MCF 10A (cell line): Measurements from ENCODE around the gene PKD2L1. TPM values are rescaled to one million over a fixed set of nuclear protein-coding genes. Genes with fewer than 3 reads are reported as not detected.

Source experiments
- BruUV-seq: library from RNA; stranded (reverse); fragments of 400-500 nt; replicated peaks from 2 replicates; lab custom pipeline; 2021; lab: Mats Ljungman, UMichigan
- CTCF ChIA-PET: fragments of 300-600 bp; sonication (Branson Sonifier 250); formaldehyde crosslinking; extraction: SDS; loops from one replicate; lab custom pipeline; 2021; ENCODE audit warnings: antibody characterized with exemption, inconsistent platforms; lab: Yijun Ruan, JAX
- POLR2A ChIA-PET: fragments of 300-600, 350-650 bp; sonication (Branson Sonifier 250); formaldehyde crosslinking; extraction: SDS; loops from one replicate; lab custom pipeline; 2020; ENCODE audit warnings: antibody characterized with exemption, inconsistent platforms; lab: Yijun Ruan, JAX
- DNase-seq: peaks from one replicate; pipeline ENCODE4 v3.0.0-alpha.2; 2018; ENCODE audit not compliant: unreplicated experiment
- H3K27ac Mint-ChIP-seq: one replicate; pipeline ENCODE4 v1.8.0; 2022; ENCODE audit warnings: mild to moderate bottlenecking, low read depth, mixed read lengths; ENCODE audit not compliant: unreplicated experiment
- H3K27me3 Mint-ChIP-seq: one replicate; pipeline ENCODE4 v1.8.0; 2022; ENCODE audit warnings: mixed read lengths; ENCODE audit not compliant: insufficient read depth, unreplicated experiment
- H3K36me3 Mint-ChIP-seq: one replicate; pipeline ENCODE4 v1.8.0; 2022; ENCODE audit warnings: mild to moderate bottlenecking, moderate library complexity, mixed read lengths; ENCODE audit not compliant: insufficient read depth, unreplicated experiment
- H3K4me1 Mint-ChIP-seq: one replicate; pipeline ENCODE4 v1.8.0; 2022; ENCODE audit warnings: mixed read lengths; ENCODE audit not compliant: insufficient read depth, unreplicated experiment
- H3K4me3 Mint-ChIP-seq: one replicate; pipeline ENCODE4 v1.8.0; 2022; ENCODE audit warnings: mild to moderate bottlenecking, moderate library complexity, mixed read lengths; ENCODE audit not compliant: unreplicated experiment
- H3K9me3 Mint-ChIP-seq: one replicate; pipeline ENCODE4 v1.8.0; 2022; ENCODE audit warnings: mixed read lengths; ENCODE audit not compliant: unreplicated experiment
- CTCF ChIP-seq: fragments of 200-600 bp; IDR thresholded peaks from one replicate; pipeline ENCODE4 v1.8.0; 2022; ENCODE audit warnings: antibody characterized with exemption, mild to moderate bottlenecking; ENCODE audit not compliant: unreplicated experiment
- intact Hi-C: fragments of 100-400 bp; cut with micrococcal nuclease; formaldehyde crosslinking; loops from 2 replicates; pipeline ENCODE4 v1.14.1; 2022
- total RNA-seq: library from RNA; stranded (reverse); gene quantifications from 2 replicates; pipeline ENCODE4 v1.2.3, GENCODE V29; 2022

PKD2L1 gene
- total RNA-seq, 1 experiment from 2014 or later, result not detected

- no TSS peak for BruUV-seq
- POLR2A ChIA-PET, result interaction anchor here (0.7 kb wide), 1 partner anchor 12 kb away, joined by 3 read pairs; no protein-coding TSS in a partner anchor
- Mint-ChIP-seq H3K27ac (no peak overlapping the region), H3K36me3 (no peaks in the 10 kb centered on the region), H3K27me3 (peaks cover 91% of the 10 kb centered on the region), H3K4me3 (no peak overlapping the region), H3K9me3 (no peaks in the 10 kb centered on the region), H3K4me1 (no peaks in the 10 kb centered on the region)
- no peak for TF ChIP-seq CTCF
- no peak for DNase-seq
- intact Hi-C loops, result no loop called here
- CTCF ChIA-PET, result interaction anchor here (0.5 to 4.9 kb wide), 9 partner anchors 11 to 590 kb away, joined by 3 to 26 read pairs (median 4); no protein-coding TSS in a partner anchor
These were observed 1.8 kb downstream of the PKD2L1 start for GRCh38 chr10:100328198-100328597.

GRCh38 chr10:100327718-100328009 is 2.4 kb downstream of the PKD2L1 start:
- ChIA-PET POLR2A (no interaction called here), CTCF (interaction anchor here (0.5 to 4.9 kb wide), 9 partner anchors 9 to 589 kb away, joined by 3 to 26 read pairs (median 4); no protein-coding TSS in a partner anchor)
- DNase-seq, result no peak
- H3K9me3 Mint-ChIP-seq, result no peaks in the 10 kb centered on the region
- peaks cover 86% of the 10 kb centered on the region for H3K27me3 Mint-ChIP-seq
- no peaks in the 10 kb centered on the region for H3K36me3 Mint-ChIP-seq
- no peak overlapping the region for H3K4me3 Mint-ChIP-seq
- H3K4me1 Mint-ChIP-seq, result no peaks in the 10 kb centered on the region
- intact Hi-C loops, result no loop called here
- BruUV-seq, result no TSS peak
- no peak for TF ChIP-seq CTCF
- no peak overlapping the region for H3K27ac Mint-ChIP-seq

GRCh38 chr10:100327007-100327717 is 2.9 kb downstream of the PKD2L1 start:
- BruUV-seq, result no TSS peak
- Mint-ChIP-seq H3K4me3 (no peak overlapping the region), H3K27me3 (peaks cover 81% of the 10 kb centered on the region), H3K36me3 (no peaks in the 10 kb centered on the region), H3K27ac (no peak overlapping the region), H3K9me3 (no peaks in the 10 kb centered on the region), H3K4me1 (no peaks in the 10 kb centered on the region)
- POLR2A ChIA-PET, result no interaction called here
- intact Hi-C loops, result no loop called here
- CTCF ChIA-PET, result interaction anchor here (0.7 to 4.9 kb wide), 7 partner anchors 10 to 191 kb away, joined by 3 to 26 read pairs (median 4); no protein-coding TSS in a partner anchor
- no peak for TF ChIP-seq CTCF
- DNase-seq, result no peak

GRCh38 chr10:100325158-100325557 is 4.9 kb downstream of the PKD2L1 start:
- Mint-ChIP-seq H3K4me1 (no peaks in the 10 kb centered on the region), H3K4me3 (no peak overlapping the region), H3K36me3 (no peaks in the 10 kb centered on the region), H3K9me3 (no peaks in the 10 kb centered on the region), H3K27me3 (peaks cover 61% of the 10 kb centered on the region), H3K27ac (no peak overlapping the region)
- ChIA-PET CTCF (interaction anchor here (1.1 kb wide), 1 partner anchor 109 kb away, joined by 4 read pairs; no protein-coding TSS in a partner anchor), POLR2A (interaction anchor here (1.2 kb wide), 1 partner anchor 38 kb away, joined by 3 read pairs; the partner anchor contains the start of gene BLOC1S2)
- BruUV-seq, result no TSS peak
- intact Hi-C loops, result no loop called here
- no peak for TF ChIP-seq CTCF
- DNase-seq, result peak; percentile 13
